Left forelimb (tissue), 1 donor: Measurements from ENCODE around the gene ATP10D.
"Not testable (repeated sequence)": the region's sequence is repeated elsewhere in the genome, so short reads cannot be mapped to it uniquely, and the experiment has no call there.

Experiments used
- DNase-seq: peaks from one replicate; pipeline ENCODE4 v3.0.0-alpha.2; 2018; ENCODE audit warnings: low spot score

The ATP10D gene

GRCh38 chr4:47485047-47485692 lies at the start of gene ATP10D:
TSS of gene ATP10D (plus strand) at chr4:47485275. CDS start at chr4:47512541, 27,266 bp downstream.
- DNase-seq, result peak; percentile 96

GRCh38 chr4:47442980-47443379 lies 42.1 kb upstream of the ATP10D start:
- DNase-seq, result no peak

GRCh38 chr4:47444031-47444430 lies 41.0 kb upstream of the ATP10D start:
- DNase-seq, result no peak

- no peak for DNase-seq
Observed at GRCh38 chr4:47451657-47452056, 33.4 kb upstream of the ATP10D start.

GRCh38 chr4:47462799-47463234 lies 22.3 kb upstream of the ATP10D start:
- DNase-seq, result no peak

- DNase-seq, result peak; percentile 95
Observed at GRCh38 chr4:47463235-47463956, 21.7 kb upstream of the ATP10D start, which contains the start of gene COMMD8. TSS of gene COMMD8 (minus strand) at chr4:47463702. CDS start at chr4:47463651, 51 bp downstream.

- no peak for DNase-seq
Observed at GRCh38 chr4:47465004-47465403, 20.1 kb upstream of the ATP10D start.

- DNase-seq, result no peak
Observed at GRCh38 chr4:47466056-47466785, 18.9 kb upstream of the ATP10D start.

GRCh38 chr4:47468706-47469365 lies 16.2 kb upstream of the ATP10D start:
- DNase-seq, result no peak

GRCh38 chr4:47469951-47470350 lies 15.1 kb upstream of the ATP10D start:
- DNase-seq, result no peak

- DNase-seq, result no peak
Observed at GRCh38 chr4:47471064-47471463, 14.0 kb upstream of the ATP10D start.

- DNase-seq, result no peak
Observed at GRCh38 chr4:47471591-47471990, 13.5 kb upstream of the ATP10D start.

- DNase-seq, result no peak
Observed at GRCh38 chr4:47473141-47473750, 11.8 kb upstream of the ATP10D start.

GRCh38 chr4:47474799-47475198 lies 10.3 kb upstream of the ATP10D start:
- no peak for DNase-seq

- DNase-seq, result no peak
Observed at GRCh38 chr4:47475411-47475810, 9.7 kb upstream of the ATP10D start.

GRCh38 chr4:47478804-47479203 lies 6.3 kb upstream of the ATP10D start:
- no peak for DNase-seq

GRCh38 chr4:47482326-47482725 lies 2.7 kb upstream of the ATP10D start:
- no peak for DNase-seq

- no peak for DNase-seq
Observed at GRCh38 chr4:47483745-47484144, 1.3 kb upstream of the ATP10D start.

- DNase-seq, result no peak
Observed at GRCh38 chr4:47484168-47484567, 907 bp upstream of the ATP10D start.

GRCh38 chr4:47485768-47486167 lies 693 bp downstream of the ATP10D start:
- no peak for DNase-seq

GRCh38 chr4:47486231-47486673 lies 1.2 kb downstream of the ATP10D start:
- no peak for DNase-seq

GRCh38 chr4:47486727-47487126 lies 1.7 kb downstream of the ATP10D start:
- DNase-seq, result not testable (repeated sequence)
